Prostate gland (tissue), 2 donors: ENCODE results near the gene CD47.

Experiments used
- CTCF ChIP-seq, 4 experiments: fragments of 200-600 bp in 2 of 4; fragments of 450-650 bp in 2 of 4; sonication (generic) in 2 of 4; IDR thresholded peaks; 1 replicate in 3 of 4; 2 replicates in 1 of 4; pipeline ENCODE4 v1.5.1; 2016 to 2019; ENCODE audit warnings: antibody characterized with exemption in 4 of 4, mild to moderate bottlenecking in 2 of 4, moderate library complexity in 2 of 4
- POLR2A ChIP-seq: fragments of 450-650 bp; IDR thresholded peaks from one replicate; pipeline ENCODE4 v1.6.1; 2016; ENCODE audit warnings: antibody characterized with exemption, mild to moderate bottlenecking

- TF ChIP-seq CTCF (IDR thresholded peaks at IDR 0.05) (no peak), POLR2A (no peak)
These were observed 48.5 kb downstream of the CD47 start for GRCh38 chr3:108042300-108042699.
